HG03565 (cell line): ENCODE results near the gene PPP1R16B.
"Not testable (repeated sequence)": the region's sequence is repeated elsewhere in the genome, so short reads cannot be mapped to it uniquely, and the experiment has no call there.

Experiments used
- ATAC-seq: cut with Tn5 transposase; IDR thresholded peaks from one replicate; pipeline ENCODE4 v1.9.1; 2021; ENCODE audit warnings: mild to moderate bottlenecking, moderate library complexity; ENCODE audit not compliant: unreplicated experiment

PPP1R16B gene

GRCh38 chr20:38842558-38842981 is 37.1 kb downstream of the PPP1R16B start:
- peak; percentile 70 for ATAC-seq

- no peak for ATAC-seq
Observed at GRCh38 chr20:38843346-38843745, 37.8 kb downstream of the PPP1R16B start.

- no peak for ATAC-seq
Observed at GRCh38 chr20:38844963-38845362, 39.5 kb downstream of the PPP1R16B start.

- ATAC-seq = no peak
Observed at GRCh38 chr20:38847840-38848239, 42.3 kb downstream of the PPP1R16B start.

- no peak for ATAC-seq
Observed at GRCh38 chr20:38853759-38854158, 48.3 kb downstream of the PPP1R16B start.

GRCh38 chr20:38854654-38855066 is 49.2 kb downstream of the PPP1R16B start:
- no peak for ATAC-seq

- ATAC-seq = no peak
Observed at GRCh38 chr20:38855356-38855755, 49.9 kb downstream of the PPP1R16B start.

GRCh38 chr20:38856570-38856969 is 51.1 kb downstream of the PPP1R16B start:
- ATAC-seq = no peak

GRCh38 chr20:38857703-38858102 is 52.2 kb downstream of the PPP1R16B start:
- no peak for ATAC-seq

- peak; percentile 27 for ATAC-seq
Observed at GRCh38 chr20:38859070-38859690, 53.7 kb downstream of the PPP1R16B start.

- not testable (repeated sequence) for ATAC-seq
Observed at GRCh38 chr20:38859857-38860256, 54.4 kb downstream of the PPP1R16B start.

GRCh38 chr20:38861071-38861401 is 55.5 kb downstream of the PPP1R16B start:
- ATAC-seq = no peak

- ATAC-seq = no peak
Observed at GRCh38 chr20:38862226-38862625, 56.7 kb downstream of the PPP1R16B start.

- peak; percentile 59 for ATAC-seq
Observed at GRCh38 chr20:38863024-38863851, 57.7 kb downstream of the PPP1R16B start.

- no peak for ATAC-seq
Observed at GRCh38 chr20:38864662-38865061, 59.2 kb downstream of the PPP1R16B start.

GRCh38 chr20:38866265-38867061 is 61.0 kb downstream of the PPP1R16B start:
- ATAC-seq = no peak

- no peak for ATAC-seq
Observed at GRCh38 chr20:38867062-38867359, 61.5 kb downstream of the PPP1R16B start.

- no peak for ATAC-seq
Observed at GRCh38 chr20:38870733-38871559, 65.4 kb downstream of the PPP1R16B start.

GRCh38 chr20:38871560-38871953 is 66.1 kb downstream of the PPP1R16B start:
- ATAC-seq = no peak

GRCh38 chr20:38872036-38872435 is 66.5 kb downstream of the PPP1R16B start:
- no peak for ATAC-seq

- no peak for ATAC-seq
Observed at GRCh38 chr20:38872491-38873049, 67.1 kb downstream of the PPP1R16B start.
